Trophoblast cell (in vitro differentiated cells and primary cell): Measurements from ENCODE around the gene SNX21.
A peak's percentile ranks its signal among the peaks of the same experiment; 100 is the strongest.

Source experiments
- DNase-seq, 2 donors: peaks; one replicate each; pipeline ENCODE4 v3.0.0-alpha.2; 2016
- H2AFZ ChIP-seq: 2 replicates; pipeline ENCODE4 v1.6.1; 2013; ENCODE audit warnings: low read length, moderate library complexity, mild to moderate bottlenecking; ENCODE audit not compliant: insufficient read depth, poor library complexity
- H2AK5ac ChIP-seq: 2 replicates; pipeline ENCODE4 v1.6.1; 2013; ENCODE audit warnings: mild to moderate bottlenecking, low read length
- H2BK120ac ChIP-seq: 2 replicates; pipeline ENCODE4 v1.6.1; 2013; ENCODE audit warnings: low read length, mild to moderate bottlenecking, moderate library complexity; ENCODE audit not compliant: insufficient read depth, poor library complexity
- H2BK12ac ChIP-seq: 2 replicates; pipeline ENCODE4 v1.6.1; 2013; ENCODE audit warnings: mild to moderate bottlenecking, low read length, moderate library complexity
- H2BK5ac ChIP-seq: 2 replicates; pipeline ENCODE4 v1.6.1; 2013; ENCODE audit warnings: low read length, low read depth, moderate library complexity, mild to moderate bottlenecking; ENCODE audit not compliant: poor library complexity
- H3K14ac ChIP-seq: 2 replicates; pipeline ENCODE4 v1.6.1; 2013; ENCODE audit warnings: mild to moderate bottlenecking, low read length
- H3K18ac ChIP-seq: 2 replicates; pipeline ENCODE4 v1.6.1; 2013; ENCODE audit warnings: mild to moderate bottlenecking, low read length
- H3K23ac ChIP-seq: 2 replicates; pipeline ENCODE4 v1.6.1; 2013; ENCODE audit warnings: low read length
- H3K27ac ChIP-seq: 2 replicates; pipeline ENCODE4 v1.5.1; 2013; ENCODE audit warnings: low read depth, mild to moderate bottlenecking, inconsistent platforms, low read length, moderate library complexity
- H3K27me3 ChIP-seq: 2 replicates; pipeline ENCODE4 v1.6.1; 2013; ENCODE audit warnings: inconsistent platforms, mild to moderate bottlenecking, low read length, moderate library complexity; ENCODE audit not compliant: insufficient read depth
- H3K36me3 ChIP-seq, 2 experiments: 1 replicate in 1 of 2; 2 replicates in 1 of 2; pipeline ENCODE4 v1.6.1; 2013; ENCODE audit warnings: low read length in 2 of 2, mild to moderate bottlenecking in 2 of 2, moderate library complexity in 1 of 2; ENCODE audit not compliant: insufficient read depth in 2 of 2, control insufficient read depth in 1 of 2
- H3K4ac ChIP-seq: 2 replicates; pipeline ENCODE4 v1.6.1; 2013; ENCODE audit warnings: low read depth, mild to moderate bottlenecking, low read length, moderate library complexity
- H3K4me1 ChIP-seq, 2 experiments: 1 replicate in 1 of 2; 2 replicates in 1 of 2; pipeline ENCODE4 v1.6.1; 2013; ENCODE audit warnings: low read length in 2 of 2, mild to moderate bottlenecking in 2 of 2, moderate library complexity in 1 of 2; ENCODE audit not compliant: insufficient read depth in 2 of 2, control insufficient read depth in 1 of 2
- H3K4me2 ChIP-seq: 2 replicates; pipeline ENCODE4 v1.6.1; 2013; ENCODE audit warnings: inconsistent platforms, mild to moderate bottlenecking, low read length, moderate library complexity
- H3K4me3 ChIP-seq: 2 replicates; pipeline ENCODE4 v1.5.1; 2013; ENCODE audit warnings: mild to moderate bottlenecking, low read depth, low read length, inconsistent platforms
- H3K79me1 ChIP-seq: one replicate; pipeline ENCODE4 v1.6.1; 2013; ENCODE audit warnings: low read length
- H3K79me2 ChIP-seq: 2 replicates; pipeline ENCODE4 v1.6.1; 2013; ENCODE audit warnings: low read length, mild to moderate bottlenecking; ENCODE audit not compliant: control insufficient read depth, insufficient read depth, poor library complexity
- H3K9ac ChIP-seq: 2 replicates; pipeline ENCODE4 v1.6.1; 2013; ENCODE audit warnings: mild to moderate bottlenecking, low read length
- H3K9me3 ChIP-seq: 2 replicates; pipeline ENCODE4 v1.6.1; 2013; ENCODE audit warnings: low read depth, mild to moderate bottlenecking, control low read depth, inconsistent platforms, low read length; ENCODE audit not compliant: insufficient read depth
- H4K12ac ChIP-seq: 2 replicates; pipeline ENCODE4 v1.6.1; 2013; ENCODE audit warnings: low read depth, mild to moderate bottlenecking, low read length, moderate library complexity
- H4K8ac ChIP-seq: 2 replicates; pipeline ENCODE4 v1.6.1; 2013; ENCODE audit warnings: low read depth, mild to moderate bottlenecking, low read length, moderate library complexity
- H4K91ac ChIP-seq: one replicate; pipeline ENCODE4 v1.6.1; 2013; ENCODE audit warnings: low read depth, mild to moderate bottlenecking, low read length, moderate library complexity
- WGBS: extraction: QIAGEN DNeasy Blood & Tissue Kit; methylation state at CpG from one replicate; pipeline ENCODE4 v1.1.7; 2013; ENCODE audit warnings: missing lambda C conversion rate; ENCODE audit not compliant: insufficient read length, insufficient coverage; ENCODE audit errors: extremely low coverage; 5-methylcytosine and 5-hydroxymethylcytosine counted together

Gene SNX21

GRCh38 chr20:45857882-45858216 lies 24.2 kb downstream of the SNX21 start:
- H3K27ac ChIP-seq = no peak overlapping the region
- H3K27me3 ChIP-seq = no peaks in the 10 kb centered on the region
- H3K36me3 ChIP-seq = peaks cover 0 to 7% of the 10 kb centered on the region in 2 experiments
- peaks cover 3 to 5% of the 10 kb centered on the region in 2 experiments for H3K4me1 ChIP-seq
- H2BK5ac ChIP-seq = peak overlapping the region; percentile 41
- peak overlapping the region; percentile 92 for H2AFZ ChIP-seq
- H2BK12ac ChIP-seq = no peak overlapping the region
- peak overlapping the region; percentile 88 for H3K4me2 ChIP-seq
- peak overlapping the region; percentile 81 for H4K91ac ChIP-seq
- peak overlapping the region; percentile 49 for H3K9ac ChIP-seq
- peak overlapping the region; percentile 91 for H4K8ac ChIP-seq
- DNase-seq = no peak
- no peak overlapping the region for H3K23ac ChIP-seq
- H3K18ac ChIP-seq = peak overlapping the region; percentile 75
- H2AK5ac ChIP-seq = peak overlapping the region; percentile 8
- peak overlapping the region; percentile 65 for H3K14ac ChIP-seq
- H3K79me2 ChIP-seq = peaks cover 1% of the 10 kb centered on the region
- peak overlapping the region; percentile 71 for H3K4ac ChIP-seq
- H3K4me3 ChIP-seq = peak overlapping the region; percentile 75
- peak overlapping the region; percentile 81 for H4K12ac ChIP-seq
- H3K79me1 ChIP-seq = peaks cover 5% of the 10 kb centered on the region
- WGBS = no CpG with 5 or more reads among the region's 13 CpGs
- peak overlapping the region; percentile 29 for H2BK120ac ChIP-seq
- no peaks in the 10 kb centered on the region for H3K9me3 ChIP-seq

- H3K27ac ChIP-seq = no peak overlapping the region
- H3K14ac ChIP-seq = no peak overlapping the region
- H3K4me1 ChIP-seq = peaks cover 3 to 5% of the 10 kb centered on the region in 2 experiments
- no peak overlapping the region for H3K4ac ChIP-seq
- H2BK5ac ChIP-seq = no peak overlapping the region
- H4K91ac ChIP-seq = no peak overlapping the region
- H3K9ac ChIP-seq = no peak overlapping the region
- H4K12ac ChIP-seq = no peak overlapping the region
- no peaks in the 10 kb centered on the region for H3K9me3 ChIP-seq
- no peak overlapping the region for H3K23ac ChIP-seq
- peaks cover 1% of the 10 kb centered on the region for H3K79me2 ChIP-seq
- H4K8ac ChIP-seq = no peak overlapping the region
- no peak overlapping the region for H3K4me2 ChIP-seq
- peaks cover 5% of the 10 kb centered on the region for H3K79me1 ChIP-seq
- H2BK12ac ChIP-seq = no peak overlapping the region
- H3K4me3 ChIP-seq = no peak overlapping the region
- peaks cover 0 to 2% of the 10 kb centered on the region in 2 experiments for H3K36me3 ChIP-seq
- H3K27me3 ChIP-seq = no peaks in the 10 kb centered on the region
- H2AK5ac ChIP-seq = no peak overlapping the region
- no peak overlapping the region for H2BK120ac ChIP-seq
- no CpG with 5 or more reads among the region's 5 CpGs for WGBS
- no peak overlapping the region for H3K18ac ChIP-seq
- DNase-seq = no peak
- H2AFZ ChIP-seq = no peak overlapping the region
These were observed 26.3 kb downstream of the SNX21 start for GRCh38 chr20:45859916-45860315.

GRCh38 chr20:45860560-45861220 lies 27.1 kb downstream of the SNX21 start:
- DNase-seq = no peak
- peaks cover 5% of the 10 kb centered on the region for H3K79me1 ChIP-seq
- H3K27ac ChIP-seq = no peak overlapping the region
- H3K4me1 ChIP-seq = peaks cover 3 to 5% of the 10 kb centered on the region in 2 experiments
- no peaks in the 10 kb centered on the region for H3K27me3 ChIP-seq
- no peak overlapping the region for H3K4ac ChIP-seq
- WGBS = no CpG with 5 or more reads among the region's 7 CpGs
- no peak overlapping the region for H2AFZ ChIP-seq
- H2AK5ac ChIP-seq = no peak overlapping the region
- H3K18ac ChIP-seq = no peak overlapping the region
- no peak overlapping the region for H3K4me2 ChIP-seq
- no peak overlapping the region for H3K23ac ChIP-seq
- H3K9ac ChIP-seq = no peak overlapping the region
- no peak overlapping the region for H2BK5ac ChIP-seq
- no peak overlapping the region for H4K8ac ChIP-seq
- H2BK12ac ChIP-seq = no peak overlapping the region
- peaks cover 1% of the 10 kb centered on the region for H3K79me2 ChIP-seq
- H4K12ac ChIP-seq = no peak overlapping the region
- H3K36me3 ChIP-seq = no peaks in the 10 kb centered on the region
- H3K4me3 ChIP-seq = no peak overlapping the region
- no peaks in the 10 kb centered on the region for H3K9me3 ChIP-seq
- H2BK120ac ChIP-seq = no peak overlapping the region
- H4K91ac ChIP-seq = no peak overlapping the region
- H3K14ac ChIP-seq = no peak overlapping the region

- WGBS = no CpG with 5 or more reads among the region's 7 CpGs
- Histone ChIP-seq H3K23ac (no peak overlapping the region), H3K18ac (no peak overlapping the region), H2BK5ac (no peak overlapping the region), H3K27me3 (no peaks in the 10 kb centered on the region), H3K36me3 (no peaks in the 10 kb centered on the region), H2BK12ac (no peak overlapping the region), H4K8ac (no peak overlapping the region), H3K27ac (no peak overlapping the region), H3K4me1 (peaks cover 3 to 5% of the 10 kb centered on the region in 2 experiments), H3K14ac (no peak overlapping the region), H3K9me3 (no peaks in the 10 kb centered on the region), H3K79me1 (peaks cover 5% of the 10 kb centered on the region), H3K4me2 (no peak overlapping the region), H2AK5ac (no peak overlapping the region), H4K91ac (no peak overlapping the region), H2AFZ (no peak overlapping the region), H3K79me2 (peaks cover 1% of the 10 kb centered on the region), H3K4me3 (no peak overlapping the region), H3K4ac (no peak overlapping the region), H2BK120ac (no peak overlapping the region), H4K12ac (no peak overlapping the region), H3K9ac (no peak overlapping the region)
- no peak for DNase-seq
These were observed 27.8 kb downstream of the SNX21 start for GRCh38 chr20:45861221-45862075.
